ENCODE data around the gene KCNMA1. TPM values are rescaled to one million over a fixed set of nuclear protein-coding genes. Genes with fewer than 3 reads are reported as not detected.

The KCNMA1 gene
- total and polyA plus RNA-seq, 10 of the 15 experiments (the other 5 are each of a cell fraction or from before 2014, with no cell fraction given), result 8.5 to 77.0 (median 21.3) TPM

DNA sequence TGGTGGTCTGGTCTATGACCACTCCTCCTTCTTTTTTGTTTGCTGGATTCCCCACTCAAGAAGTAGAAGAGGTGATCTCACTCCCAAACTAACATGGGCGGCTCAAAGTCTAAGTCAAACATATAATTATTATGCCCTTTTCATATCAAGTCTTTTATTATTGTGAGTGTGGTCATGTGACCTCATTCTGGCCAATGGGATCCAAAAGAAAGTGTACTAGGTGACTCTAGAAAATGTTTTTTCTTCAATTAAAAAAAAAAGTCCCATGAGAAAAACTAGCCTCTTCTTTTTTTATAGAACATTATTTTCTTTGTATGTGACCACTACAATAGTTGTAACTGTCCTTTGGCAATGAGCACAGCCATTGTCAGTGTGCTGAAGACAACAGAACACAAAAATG, 772.7 kb downstream of the KCNMA1 start:
- H3K9ac ChIP-seq (ENCODE audit: control insufficient read depth, insufficient read depth, low read length), result no peak overlapping the region
- ATAC-seq (no peak), FAIRE-seq (no peak), DNase-seq (ENCODE audit: low read depth, low spot score) (no peak)
- H3K4me1 ChIP-seq (ENCODE audit: control insufficient read depth, insufficient read depth, low read length), result no peaks in the 10 kb centered on the region
- no peaks in the 10 kb centered on the region for H3K9me3 ChIP-seq (replicated peaks; ENCODE audit: control insufficient read depth, insufficient read depth, low read length)
- CTCF ChIA-PET, result no interaction called here
- no TSS peak for BruUV-seq (replicated peaks)
- no peak overlapping the region for H2AFZ ChIP-seq (ENCODE audit: control insufficient read depth, low read depth, low read length)
- no peaks in the 10 kb centered on the region for H3K79me2 ChIP-seq (ENCODE audit: control insufficient read depth, insufficient read depth, low read length)
- H3K4me2 ChIP-seq (ENCODE audit: control insufficient read depth, insufficient read depth), result no peak overlapping the region
- intact Hi-C loops (cut with micrococcal nuclease; ENCODE audit: unreplicated experiment), result no loop called here
- H3K36me3 ChIP-seq (ENCODE audit: control insufficient read depth in 2 of 2, insufficient read depth in 2 of 2, low read length in 1 of 2), result no peaks in the 10 kb centered on the region
- RAD21 ChIA-PET (ENCODE audit: unreplicated experiment), result no interaction called here
- H4K20me1 ChIP-seq (ENCODE audit: control insufficient read depth, insufficient read depth), result no peaks in the 10 kb centered on the region
- peak; percentile 57 for TF ChIP-seq NFYB (IDR thresholded peaks at IDR 0.05; ENCODE audit: insufficient read depth, low read depth, low read length)
- no peak for TF ChIP-seq EZH2 (IDR thresholded peaks at IDR 0.05; ENCODE audit: borderline replicate concordance, control insufficient read depth, low read depth, low read length)
- TF ChIP-seq PRDM15 (CRISPR knock-in tag; IDR thresholded peaks at IDR 0.05), result no peak
- no peaks in the 10 kb centered on the region for H3K27me3 ChIP-seq (replicated peaks in 1 of 2; ENCODE audit: control insufficient read depth in 2 of 2, insufficient read depth in 2 of 2, low read length in 1 of 2)
- POLR2A ChIA-PET, result no interaction called here
- SMC1A ChIA-PET (ENCODE audit: uncharacterized antibody, unreplicated experiment), result interaction anchor here (1.2 kb wide), 1 partner anchor 33 kb away, joined by 3 read pairs; no protein-coding TSS in a partner anchor
- no peak overlapping the region for H3K27ac ChIP-seq (ENCODE audit: control insufficient read depth, insufficient read depth)
- 0% methylated on average over 1 of the region's 1 CpG for WGBS (ENCODE audit: insufficient coverage, insufficient replicate concordance, low lambda C conversion rate, missing lambda C conversion rate)
- in situ Hi-C loops (cut with MboI), result no loop called here
- no peak overlapping the region for H3K4me3 ChIP-seq

DNA sequence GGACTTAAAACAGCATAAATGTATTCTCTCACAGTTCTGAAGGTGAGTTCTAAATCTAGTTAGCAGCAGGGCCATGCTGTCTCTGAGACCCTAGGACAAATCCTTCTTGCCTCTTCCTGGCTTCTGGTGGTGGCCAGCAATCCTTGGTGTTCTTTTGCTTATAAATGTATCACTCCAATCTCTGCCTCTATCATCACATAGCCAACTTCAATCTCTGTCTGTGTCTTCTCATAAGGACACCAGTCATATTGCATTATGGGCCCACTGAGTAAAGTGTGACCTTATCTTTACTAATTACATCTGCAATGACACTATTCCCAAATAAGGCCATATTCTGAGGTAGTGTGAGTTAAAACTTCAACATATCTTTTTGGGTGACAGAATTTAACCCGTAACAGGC, 778.9 kb downstream of the KCNMA1 start:
- Histone ChIP-seq H3K4me3 (no peak overlapping the region), H3K4me1 (ENCODE audit: control insufficient read depth, insufficient read depth, low read length) (no peaks in the 10 kb centered on the region), H3K27me3 (replicated peaks in 1 of 2; ENCODE audit: control insufficient read depth in 2 of 2, insufficient read depth in 2 of 2, low read length in 1 of 2) (no peaks in the 10 kb centered on the region), H2AFZ (ENCODE audit: control insufficient read depth, low read depth, low read length) (no peak overlapping the region), H3K27ac (ENCODE audit: control insufficient read depth, insufficient read depth) (no peak overlapping the region), H3K9me3 (replicated peaks; ENCODE audit: control insufficient read depth, insufficient read depth, low read length) (no peaks in the 10 kb centered on the region), H3K79me2 (ENCODE audit: control insufficient read depth, insufficient read depth, low read length) (no peaks in the 10 kb centered on the region), H3K9ac (ENCODE audit: control insufficient read depth, insufficient read depth, low read length) (no peak overlapping the region), H3K4me2 (ENCODE audit: control insufficient read depth, insufficient read depth) (no peak overlapping the region), H4K20me1 (ENCODE audit: control insufficient read depth, insufficient read depth) (no peaks in the 10 kb centered on the region), H3K36me3 (ENCODE audit: control insufficient read depth in 2 of 2, insufficient read depth in 2 of 2, low read length in 1 of 2) (no peaks in the 10 kb centered on the region)
- BruUV-seq (replicated peaks), result no TSS peak
- in situ Hi-C loops (cut with MboI) (no loop called here), intact Hi-C loops (cut with micrococcal nuclease; ENCODE audit: unreplicated experiment) (no loop called here)
- 32% methylated on average over 1 of the region's 1 CpG for WGBS (ENCODE audit: insufficient coverage, insufficient replicate concordance, low lambda C conversion rate, missing lambda C conversion rate)
- ChIA-PET POLR2A (no interaction called here), CTCF (no interaction called here), RAD21 (ENCODE audit: unreplicated experiment) (no interaction called here), SMC1A (ENCODE audit: uncharacterized antibody, unreplicated experiment) (interaction anchor here (1.1 kb wide), 1 partner anchor 21 kb away, joined by 3 read pairs; no protein-coding TSS in a partner anchor)
- FAIRE-seq, result no peak
- ATAC-seq, result no peak
- DNase-seq (ENCODE audit: low read depth, low spot score), result no peak
- TF ChIP-seq, protein P1, sequence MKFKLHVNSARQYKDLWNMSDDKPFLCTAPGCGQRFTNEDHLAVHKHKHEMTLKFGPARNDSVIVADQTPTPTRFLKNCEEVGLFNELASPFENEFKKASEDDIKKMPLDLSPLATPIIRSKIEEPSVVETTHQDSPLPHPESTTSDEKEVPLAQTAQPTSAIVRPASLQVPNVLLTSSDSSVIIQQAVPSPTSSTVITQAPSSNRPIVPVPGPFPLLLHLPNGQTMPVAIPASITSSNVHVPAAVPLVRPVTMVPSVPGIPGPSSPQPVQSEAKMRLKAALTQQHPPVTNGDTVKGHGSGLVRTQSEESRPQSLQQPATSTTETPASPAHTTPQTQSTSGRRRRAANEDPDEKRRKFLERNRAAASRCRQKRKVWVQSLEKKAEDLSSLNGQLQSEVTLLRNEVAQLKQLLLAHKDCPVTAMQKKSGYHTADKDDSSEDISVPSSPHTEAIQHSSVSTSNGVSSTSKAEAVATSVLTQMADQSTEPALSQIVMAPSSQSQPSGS (IDR thresholded peaks at IDR 0.05; ENCODE audit: low read length), result no peak
- TF ChIP-seq MYB (IDR thresholded peaks at IDR 0.05; ENCODE audit: borderline replicate concordance, low read depth, low read length), result no peak
- no peak for TF ChIP-seq MEF2B (IDR thresholded peaks at IDR 0.05; ENCODE audit: partially characterized antibody, poor library complexity, severe bottlenecking)
- no peak for TF ChIP-seq NR2C2 (IDR thresholded peaks at IDR 0.05; ENCODE audit: borderline replicate concordance, control insufficient read depth, insufficient read length, low read depth)
